Epidermal melanocyte (primary cell): ENCODE results near the gene BOLA3.
"Not testable (repeated sequence)": the region's sequence is repeated elsewhere in the genome, so short reads cannot be mapped to it uniquely, and the experiment has no call there.

Experiments used
- DNase-seq: peaks from one replicate; pipeline ENCODE4 v3.0.0; 2011; ENCODE audit warnings: low spot score; ENCODE audit not compliant: insufficient read length

BOLA3 gene

DNA sequence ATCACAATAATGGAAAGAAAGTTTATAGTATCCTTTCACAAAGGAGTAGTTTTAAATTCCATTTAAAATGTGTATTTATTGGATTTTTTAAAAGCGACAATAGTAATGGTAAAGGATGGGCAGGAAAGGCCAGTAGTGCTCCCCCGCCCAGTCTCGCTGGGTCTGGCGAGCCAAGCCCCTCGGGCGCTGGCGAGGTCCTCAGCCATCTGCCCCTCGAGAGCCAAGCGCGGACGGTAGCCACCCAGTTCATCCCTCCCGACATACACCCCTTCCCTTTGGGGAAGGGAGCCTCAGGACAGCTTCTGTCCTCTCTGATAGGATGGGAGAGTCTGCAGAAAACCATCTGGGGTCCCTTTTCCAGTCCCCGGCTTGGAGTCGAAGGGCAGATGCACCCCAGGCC, 45.2 kb downstream of the BOLA3 start:
- no peak for DNase-seq

- DNase-seq, result no peak
Measured at GRCh38 chr2:74101574-74102300, 46.0 kb downstream of the BOLA3 start.

DNA sequence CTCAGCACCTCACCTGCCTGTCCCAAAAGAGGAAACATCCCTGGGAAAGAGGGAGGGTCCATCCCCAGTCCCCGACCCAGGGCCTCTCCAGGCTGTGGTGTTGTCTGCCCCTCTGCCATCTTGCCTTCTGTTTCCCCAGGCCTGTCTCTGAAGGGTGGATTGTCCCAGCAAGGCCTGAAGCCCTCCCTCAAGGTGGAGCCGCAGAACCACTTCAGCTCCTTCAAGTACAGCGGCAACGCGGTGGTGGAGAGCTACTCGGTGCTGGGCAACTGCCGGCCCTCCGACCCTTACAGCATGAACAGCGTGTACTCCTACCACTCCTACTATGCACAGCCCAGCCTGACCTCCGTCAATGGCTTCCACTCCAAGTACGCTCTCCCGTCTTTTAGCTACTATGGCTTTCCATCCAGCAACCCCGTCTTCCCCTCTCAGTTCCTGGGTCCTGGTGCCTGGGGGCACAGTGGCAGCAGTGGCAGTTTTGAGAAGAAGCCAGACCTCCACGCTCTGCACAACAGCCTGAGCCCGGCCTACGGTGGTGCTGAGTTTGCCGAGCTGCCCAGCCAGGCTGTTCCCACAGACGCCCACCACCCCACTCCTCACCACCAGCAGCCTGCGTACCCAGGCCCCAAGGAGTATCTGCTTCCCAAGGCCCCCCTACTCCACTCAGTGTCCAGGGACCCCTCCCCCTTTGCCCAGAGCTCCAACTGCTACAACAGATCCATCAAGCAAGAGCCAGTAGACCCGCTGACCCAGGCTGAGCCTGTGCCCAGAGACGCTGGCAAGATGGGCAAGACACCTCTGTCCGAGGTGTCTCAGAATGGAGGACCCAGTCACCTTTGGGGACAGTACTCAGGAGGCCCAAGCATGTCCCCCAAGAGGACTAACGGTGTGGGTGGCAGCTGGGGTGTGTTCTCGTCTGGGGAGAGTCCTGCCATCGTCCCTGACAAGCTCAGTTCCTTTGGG, 47.2 kb downstream of the BOLA3 start:
- no peak for DNase-seq

GRCh38 chr2:74099835-74100234, 47.9 kb downstream of the BOLA3 start:
- no peak for DNase-seq

- DNase-seq, result no peak
Measured at GRCh38 chr2:74099271-74099670, 48.4 kb downstream of the BOLA3 start.

DNA sequence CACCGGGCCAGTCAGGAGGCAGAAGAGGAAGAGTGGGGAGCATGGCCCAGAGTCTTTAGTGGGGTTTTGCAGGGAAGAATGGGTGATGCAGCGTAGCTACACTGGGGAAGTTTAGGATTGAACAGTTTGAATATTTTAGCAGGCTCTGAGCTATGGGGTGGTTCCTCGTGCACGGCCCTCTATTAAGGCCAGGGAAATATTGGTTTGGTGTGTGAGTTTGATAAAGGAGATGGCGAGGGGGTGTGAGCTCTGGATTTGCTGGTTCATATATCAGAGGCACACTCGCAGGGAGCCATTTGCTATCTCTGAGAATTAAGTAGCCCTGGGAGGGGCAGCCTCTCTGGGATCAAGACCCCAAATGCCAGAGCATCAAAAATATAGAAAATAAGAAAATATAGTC, 50.1 kb downstream of the BOLA3 start:
- no peak for DNase-seq

- DNase-seq, result no peak
Measured at GRCh38 chr2:74096052-74096451, 51.7 kb downstream of the BOLA3 start.

GRCh38 chr2:74095632-74096031, 52.1 kb downstream of the BOLA3 start:
- DNase-seq, result no peak

DNA sequence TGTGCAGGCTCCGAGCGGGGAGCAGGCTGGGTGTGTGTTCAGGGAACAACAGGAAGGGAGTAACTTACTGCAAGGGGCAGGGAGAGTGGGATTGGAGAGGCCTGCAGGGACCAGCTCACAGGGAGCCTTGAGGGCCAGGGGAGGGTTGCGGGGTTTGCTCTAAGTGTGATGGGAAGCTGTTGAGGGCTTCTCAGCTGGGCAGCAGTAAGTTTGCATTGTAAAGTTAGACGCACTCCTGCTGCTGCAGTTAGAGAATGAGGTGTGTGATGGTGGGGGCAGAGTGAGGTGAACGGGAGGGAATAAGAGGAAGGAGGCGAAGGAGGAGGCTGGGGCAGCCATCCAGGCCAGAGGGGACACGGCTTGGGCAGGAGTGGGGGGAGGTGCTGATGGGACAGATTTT, 53.4 kb downstream of the BOLA3 start:
- no peak for DNase-seq

- DNase-seq, result no peak
Measured at GRCh38 chr2:74093840-74094239, 53.9 kb downstream of the BOLA3 start.

- no peak for DNase-seq
Measured at GRCh38 chr2:74093426-74093825, 54.3 kb downstream of the BOLA3 start.

- no peak for DNase-seq
Measured at GRCh38 chr2:74092275-74092674, 55.4 kb downstream of the BOLA3 start.

- no peak for DNase-seq
Measured at GRCh38 chr2:74091391-74091790, 56.3 kb downstream of the BOLA3 start.

GRCh38 chr2:74089816-74090745, 57.6 kb downstream of the BOLA3 start:
- DNase-seq, result no peak

DNA sequence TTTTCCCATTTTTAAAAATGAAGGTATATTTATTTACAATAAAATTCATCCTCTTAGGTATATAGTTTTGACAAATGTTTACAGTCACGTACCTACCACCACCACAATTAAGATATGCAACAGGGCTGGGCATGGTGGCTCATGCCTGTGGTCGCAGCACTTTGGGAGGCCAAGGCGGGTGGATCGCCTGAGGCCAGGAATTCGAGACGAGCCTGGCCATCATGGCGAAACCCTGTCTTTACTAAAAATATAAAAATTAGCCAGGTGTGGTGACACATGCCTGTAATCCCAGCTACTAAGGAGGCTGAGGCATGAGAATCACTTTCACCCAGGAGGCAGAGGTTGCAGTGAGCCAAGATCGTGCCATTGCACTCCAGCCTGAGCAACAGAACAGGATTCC, 59.0 kb downstream of the BOLA3 start:
- DNase-seq, result not testable (repeated sequence)

GRCh38 chr2:74087696-74088095, 60.0 kb downstream of the BOLA3 start:
- no peak for DNase-seq

DNA sequence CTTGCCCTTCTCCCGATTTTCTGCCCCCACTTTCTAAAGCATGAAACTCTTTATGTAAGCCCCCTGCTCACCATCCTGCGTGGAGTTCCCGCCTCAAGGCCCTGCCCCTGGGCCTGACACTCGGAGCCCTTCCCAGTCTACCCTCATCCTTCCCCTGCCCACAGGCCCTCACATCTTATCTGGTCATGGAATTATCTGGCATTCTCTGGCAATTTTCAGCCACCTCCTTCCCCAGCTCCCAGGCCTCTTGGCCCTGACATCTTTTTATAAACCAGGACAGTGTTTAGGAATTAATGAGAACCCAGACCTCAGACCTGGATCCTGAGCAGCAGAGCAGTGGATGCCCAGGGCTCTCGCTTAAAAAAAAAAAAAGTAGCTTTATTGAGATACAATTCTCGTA, 61.7 kb downstream of the BOLA3 start:
- no peak for DNase-seq
